Common myeloid progenitor, CD34-positive (primary cell): ENCODE measurements around the gene ZNF79.

Experiments
- CTCF ChIA-PET: fragments of 350-600 bp; sonication (Branson Sonifier 250); formaldehyde crosslinking; loops from one replicate; lab custom pipeline; 2021; ENCODE audit warnings: antibody characterized with exemption; lab: Charles Lee
- POLR2A ChIA-PET: fragments of 350-600 bp; sonication (Branson Sonifier 250); formaldehyde crosslinking; loops from one replicate; lab custom pipeline; 2021; ENCODE audit warnings: antibody characterized with exemption; lab: Charles Lee
- DNase-seq, 3 donors: peaks; one replicate each; pipeline versions ENCODE4 v3.0.0 to v3.0.0-alpha.2; 2013
- H3K27ac ChIP-seq, 2 experiments: 1 replicate in 1 of 2; 2 replicates in 1 of 2; pipeline ENCODE4 v1.7.0; 2013; ENCODE audit warnings: inconsistent platforms in 2 of 2, low read length in 2 of 2, mild to moderate bottlenecking in 2 of 2, low read depth in 1 of 2, moderate library complexity in 1 of 2; ENCODE audit not compliant: severe bottlenecking in 2 of 2, insufficient read depth in 1 of 2, poor library complexity in 1 of 2
- H3K27me3 ChIP-seq, 5 experiments: replicated peaks in 2 of 5; 1 replicate in 3 of 5; 2 replicates in 2 of 5; pipeline versions ENCODE4 v1.6.1 to v1.7.0; 2013; ENCODE audit warnings: low read length in 4 of 5, mild to moderate bottlenecking in 2 of 5, moderate library complexity in 2 of 5, inconsistent platforms in 1 of 5; ENCODE audit not compliant: insufficient read depth in 5 of 5, control insufficient read depth in 4 of 5
- H3K36me3 ChIP-seq, 4 experiments: 1 replicate in 2 of 4; 2 replicates in 2 of 4; pipeline versions ENCODE4 v1.6.1 to v1.7.0; 2013; ENCODE audit warnings: low read length in 3 of 4, control low read depth in 1 of 4, mild to moderate bottlenecking in 1 of 4; ENCODE audit not compliant: control insufficient read depth in 4 of 4, insufficient read depth in 4 of 4
- H3K4me1 ChIP-seq, 4 experiments: 1 replicate in 3 of 4; 2 replicates in 1 of 4; pipeline versions ENCODE4 v1.6.1 to v1.7.1; 2013; ENCODE audit warnings: low read length in 3 of 4, mild to moderate bottlenecking in 3 of 4, control low read depth in 1 of 4, inconsistent platforms in 1 of 4, moderate library complexity in 1 of 4; ENCODE audit not compliant: control insufficient read depth in 4 of 4, insufficient read depth in 4 of 4; ENCODE audit errors: control extremely low read depth in 1 of 4
- H3K4me3 ChIP-seq, 7 experiments: 1 replicate in 4 of 7; 2 replicates in 3 of 7; pipeline versions ENCODE4 v1.5.1 to v1.7.0; 2013; ENCODE audit warnings: mild to moderate bottlenecking in 7 of 7, low read length in 6 of 7, moderate library complexity in 6 of 7, inconsistent platforms in 2 of 7, low read depth in 2 of 7, control low read depth in 1 of 7; ENCODE audit not compliant: insufficient read depth in 4 of 7, control insufficient read depth in 1 of 7; ENCODE audit errors: extremely low read depth in 1 of 7
- H3K9me3 ChIP-seq, 5 experiments: 1 replicate in 4 of 5; 2 replicates in 1 of 5; pipeline versions ENCODE4 v1.6.1 to v1.7.1; 2013; ENCODE audit warnings: low read length in 4 of 5, mild to moderate bottlenecking in 2 of 5, inconsistent platforms in 1 of 5, low read depth in 1 of 5, moderate library complexity in 1 of 5; ENCODE audit not compliant: control insufficient read depth in 4 of 5, insufficient read depth in 2 of 5; ENCODE audit errors: control extremely low read depth in 1 of 5
- WGBS: methylation state at CpG from one replicate; pipeline ENCODE4 v1.1.5; 2013; ENCODE audit not compliant: insufficient coverage; 5-methylcytosine and 5-hydroxymethylcytosine counted together

The ZNF79 gene

DNA sequence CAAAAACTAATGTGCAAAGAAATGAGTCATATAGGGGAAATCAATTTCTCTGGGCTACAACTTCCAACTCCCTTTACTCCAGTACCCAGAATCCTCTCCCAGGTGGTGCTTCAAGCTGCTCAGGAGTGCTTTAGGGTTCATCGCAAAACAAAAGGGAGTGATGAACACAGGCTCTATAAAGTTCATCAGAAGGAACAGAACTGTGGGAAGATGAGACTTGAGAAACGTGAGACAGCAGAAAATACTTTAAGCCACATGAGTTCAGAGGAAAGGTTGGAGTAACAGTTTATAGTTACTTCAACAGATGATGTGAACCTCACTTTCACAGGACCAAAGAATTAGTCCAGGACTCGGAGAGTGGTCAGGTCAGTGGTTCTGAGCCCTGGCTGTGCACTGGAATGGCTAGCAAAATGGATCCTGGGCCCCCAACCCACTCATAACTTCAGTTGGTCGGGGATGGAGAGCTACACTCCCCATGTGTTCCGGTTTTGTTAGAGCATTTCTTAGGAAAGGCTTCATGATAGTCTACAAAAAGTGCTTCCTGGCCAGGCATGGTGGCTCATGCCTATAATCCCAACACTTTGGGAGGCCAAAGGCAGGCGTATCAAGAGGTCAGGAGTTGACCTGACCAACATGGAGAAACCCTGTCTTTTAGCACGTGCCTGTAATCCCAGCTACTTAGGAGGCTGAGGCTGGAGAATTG, 22.7 kb downstream of the ZNF79 start:
- WGBS: 96% methylated on average over 6 of the region's 7 CpGs
- Histone ChIP-seq H3K4me1 (peaks cover 13 to 32% (median 20%) of the 10 kb centered on the region in 4 experiments), H3K27ac (peak overlapping the region in 1 of 2 experiments; percentile 55), H3K27me3 (no peaks in the 10 kb centered on the region), H3K4me3 (no peak overlapping the region), H3K36me3 (peaks cover 6 to 81% (median 59%) of the 10 kb centered on the region in 4 experiments), H3K9me3 (peaks cover 0 to 23% (median 0%) of the 10 kb centered on the region in 5 experiments)
- ChIA-PET POLR2A (no interaction called here), CTCF (no interaction called here)
- no peak for DNase-seq

DNA sequence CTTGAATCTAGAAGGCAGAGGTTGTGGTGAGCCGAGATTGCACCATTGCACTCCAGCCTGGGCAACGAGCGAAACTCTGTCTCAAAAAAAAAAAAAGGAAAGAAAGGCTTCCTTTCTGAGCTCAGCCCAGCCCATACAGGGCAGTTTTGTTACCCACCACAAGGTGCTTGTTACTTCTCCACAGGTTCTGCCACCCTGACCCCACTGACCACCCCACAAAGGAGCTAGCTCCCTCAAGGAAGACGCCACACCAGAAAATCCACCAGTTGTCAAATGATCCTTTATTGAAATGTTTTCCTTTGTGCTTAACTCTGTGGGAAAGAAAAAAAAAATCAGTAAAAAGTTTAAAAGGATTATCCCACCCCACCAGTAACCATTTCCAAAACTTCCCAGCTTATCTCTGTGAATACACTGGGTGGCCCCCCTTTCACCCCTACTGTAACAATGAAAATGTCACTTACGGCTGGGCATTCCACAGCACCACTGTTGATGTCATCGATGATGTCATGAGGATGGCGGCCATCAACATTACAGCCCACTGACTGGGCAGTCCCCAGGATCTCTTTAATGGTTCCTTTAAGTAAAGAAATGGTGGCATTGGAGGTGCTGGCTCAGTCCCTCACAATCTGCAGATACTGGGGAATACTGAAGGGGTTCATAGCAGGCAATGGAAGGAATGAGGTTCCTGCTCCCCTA, 23.4 kb downstream of the ZNF79 start:
- no peak overlapping the region for H3K4me3 ChIP-seq
- 87% methylated on average over 5 of the region's 7 CpGs for WGBS
- H3K4me1 ChIP-seq: peaks cover 13 to 39% (median 26%) of the 10 kb centered on the region in 4 experiments
- ChIA-PET CTCF (no interaction called here), POLR2A (interaction anchor here (1.1 kb wide), 1 partner anchor 24 kb away, joined by 4 read pairs; the partner anchor contains the start of gene ZNF79)
- peak overlapping the region in 1 of 2 experiments; percentile 92 for H3K27ac ChIP-seq
- peaks cover 0 to 23% (median 0%) of the 10 kb centered on the region in 5 experiments for H3K9me3 ChIP-seq
- DNase-seq: peak in 1 of 3 donors; percentile 26
- no peaks in the 10 kb centered on the region for H3K27me3 ChIP-seq
- peaks cover 6 to 78% (median 57%) of the 10 kb centered on the region in 4 experiments for H3K36me3 ChIP-seq

DNA sequence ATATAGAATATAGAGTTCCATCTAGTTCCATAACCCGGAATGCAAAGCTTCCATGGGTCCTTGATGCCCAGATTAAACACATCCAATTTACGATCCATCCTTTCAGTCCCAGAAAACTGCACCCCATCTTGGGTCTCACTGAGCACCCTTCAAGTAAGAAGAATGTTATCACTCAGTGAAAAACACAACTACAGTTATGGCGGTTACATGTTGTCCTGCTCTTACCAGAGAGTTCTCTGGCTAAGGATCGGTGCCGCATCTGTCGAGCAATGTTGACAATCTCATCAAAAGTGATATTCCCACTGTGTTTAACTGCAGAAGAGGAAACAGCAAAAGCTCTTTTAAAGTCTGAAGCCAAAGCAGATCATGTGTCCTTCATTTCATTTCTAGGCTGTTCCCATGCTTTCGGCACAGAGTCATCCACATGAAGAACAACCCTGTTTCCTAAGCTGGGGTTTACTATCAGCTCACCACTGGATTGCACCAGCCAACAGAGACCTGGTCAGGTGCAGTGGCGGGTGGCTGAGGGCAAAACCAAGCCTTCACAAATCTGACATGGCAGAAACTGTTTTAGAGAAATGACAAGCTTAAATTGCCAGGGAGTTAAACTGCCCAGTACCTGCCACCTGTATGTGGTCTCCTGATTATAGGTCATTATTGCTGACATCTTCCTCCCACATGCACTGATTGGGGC, 24.1 kb downstream of the ZNF79 start:
- no peaks in the 10 kb centered on the region for H3K27me3 ChIP-seq
- WGBS: 96% methylated on average over 8 of the region's 8 CpGs
- H3K9me3 ChIP-seq: peaks cover 0 to 18% (median 0%) of the 10 kb centered on the region in 5 experiments
- peaks cover 13 to 41% (median 27%) of the 10 kb centered on the region in 4 experiments for H3K4me1 ChIP-seq
- H3K27ac ChIP-seq: peak overlapping the region in 1 of 2 experiments; percentile 92
- H3K4me3 ChIP-seq: peak overlapping the region in 3 of 7 experiments; percentile 2 to 99 (median 96)
- ChIA-PET POLR2A (interaction anchor here (0.7 to 1.1 kb wide), 2 partner anchors 8 to 24 kb away, joined by 4 to 10 read pairs; partner anchors contain the start of gene ZNF79), CTCF (no interaction called here)
- H3K36me3 ChIP-seq: peaks cover 6 to 71% (median 55%) of the 10 kb centered on the region in 4 experiments
- DNase-seq: no peak

DNA sequence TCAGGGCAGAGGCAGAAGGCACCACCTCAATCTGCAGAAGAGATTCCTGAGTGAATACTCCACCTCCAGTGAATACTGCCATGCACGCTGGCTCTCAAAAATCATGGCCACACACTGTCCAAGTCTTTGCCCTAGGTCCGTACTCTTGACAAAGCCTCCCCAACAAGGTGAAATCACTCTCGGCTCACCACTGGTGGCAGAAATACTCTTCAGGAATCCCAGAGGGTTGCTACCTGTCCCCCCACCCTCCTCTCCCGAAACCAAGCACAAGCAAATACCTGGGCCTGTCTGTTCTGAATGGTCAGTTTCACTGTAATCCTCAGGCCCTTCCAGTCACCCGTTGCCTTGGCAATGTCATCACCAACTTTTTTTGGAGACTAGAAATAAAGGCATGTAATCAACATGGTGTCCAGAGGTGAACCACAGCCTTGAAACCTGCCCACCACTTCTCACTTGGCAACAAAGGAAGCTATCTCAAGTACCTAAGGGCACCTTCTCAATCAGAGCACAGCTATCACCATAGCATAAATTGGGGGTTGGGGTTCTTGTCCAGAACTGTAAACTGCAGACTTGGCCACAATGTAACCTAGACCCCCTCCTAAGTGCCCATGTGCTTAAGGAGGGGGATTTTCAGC, 25.3 kb downstream of the ZNF79 start:
- H3K4me3 ChIP-seq: peak overlapping the region in 6 of 7 experiments; percentile 87 to 99 (median 94)
- peaks cover 0 to 12% (median 0%) of the 10 kb centered on the region in 5 experiments for H3K9me3 ChIP-seq
- no peak for DNase-seq
- peaks cover 4 to 72% (median 48%) of the 10 kb centered on the region in 4 experiments for H3K36me3 ChIP-seq
- WGBS: 87% methylated on average over 5 of the region's 5 CpGs
- ChIA-PET CTCF (interaction anchor here (0.6 to 1.2 kb wide), 2 partner anchors 14 to 477 kb away, joined by 3 to 4 read pairs; no protein-coding TSS in a partner anchor), POLR2A (interaction anchor here (3.0 kb wide), 1 partner anchor 25 kb away, joined by 14 read pairs; the partner anchor contains the start of gene ZNF79)
- H3K27me3 ChIP-seq: no peaks in the 10 kb centered on the region
- H3K4me1 ChIP-seq: peaks cover 13 to 41% (median 29%) of the 10 kb centered on the region in 4 experiments
- peak overlapping the region; percentile 16 to 92 for H3K27ac ChIP-seq

DNA sequence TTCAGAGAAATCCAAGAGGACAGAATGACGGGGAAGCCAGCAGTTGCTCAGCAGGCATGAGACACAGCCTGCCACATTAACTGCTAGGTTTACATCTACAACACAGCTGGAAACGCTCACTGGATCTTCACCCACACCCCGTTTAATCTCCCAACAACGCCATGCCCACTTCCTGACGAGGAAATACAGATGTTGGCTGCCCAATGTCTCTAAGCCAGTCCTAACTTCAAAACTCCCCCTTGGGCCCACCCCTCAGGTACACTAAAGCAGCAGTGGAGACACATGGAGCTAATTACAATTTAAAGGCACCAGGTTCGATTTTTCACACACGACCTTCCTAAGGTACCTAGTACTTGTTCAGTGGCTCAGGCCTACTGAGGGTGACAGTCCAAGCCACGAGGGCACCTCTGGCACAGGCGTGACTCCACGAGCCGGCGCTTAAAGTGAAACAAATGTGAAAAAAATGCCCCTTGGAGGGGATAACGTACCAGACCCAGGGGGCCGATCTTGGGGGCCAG, 26.1 kb downstream of the ZNF79 start:
- WGBS: 4% methylated on average over 11 of the region's 14 CpGs
- CTCF ChIA-PET: interaction anchor here (0.6 to 1.4 kb wide), 4 partner anchors 15 to 477 kb away, joined by 3 to 4 read pairs (median 3); no protein-coding TSS in a partner anchor
- Histone ChIP-seq H3K27ac (peak overlapping the region; percentile 84 to 92), H3K9me3 (peaks cover 0 to 3% (median 0%) of the 10 kb centered on the region in 5 experiments), H3K4me3 (peak overlapping the region; percentile 85 to 99 (median 92)), H3K4me1 (peaks cover 13 to 50% (median 34%) of the 10 kb centered on the region in 4 experiments), H3K27me3 (no peaks in the 10 kb centered on the region), H3K36me3 (peaks cover 4 to 67% (median 40%) of the 10 kb centered on the region in 4 experiments)
- peak in 2 of 3 donors; percentile 39 to 60 for DNase-seq
- POLR2A ChIA-PET: interaction anchor here (0.6 to 3.0 kb wide), 7 partner anchors 10 to 294 kb away, joined by 3 to 14 read pairs (median 5); partner anchors contain the start of genes SLC2A8 and ZNF79
